Regular cardiac myocyte (primary cell): ENCODE results near the gene SSC4D. TPM values are rescaled to one million over a fixed set of nuclear protein-coding genes. Genes with fewer than 3 reads are reported as not detected.

Experiments
- total RNA-seq: library from RNA; depleted of rRNA; stranded (reverse); fragments of >200 nt; gene quantifications from 2 replicates; pipeline ENCODE4 v1.2.3, GENCODE V29; 2014

Gene SSC4D
- total RNA-seq, result 0.77 and 1.4 TPM in 2 replicates

DNA sequence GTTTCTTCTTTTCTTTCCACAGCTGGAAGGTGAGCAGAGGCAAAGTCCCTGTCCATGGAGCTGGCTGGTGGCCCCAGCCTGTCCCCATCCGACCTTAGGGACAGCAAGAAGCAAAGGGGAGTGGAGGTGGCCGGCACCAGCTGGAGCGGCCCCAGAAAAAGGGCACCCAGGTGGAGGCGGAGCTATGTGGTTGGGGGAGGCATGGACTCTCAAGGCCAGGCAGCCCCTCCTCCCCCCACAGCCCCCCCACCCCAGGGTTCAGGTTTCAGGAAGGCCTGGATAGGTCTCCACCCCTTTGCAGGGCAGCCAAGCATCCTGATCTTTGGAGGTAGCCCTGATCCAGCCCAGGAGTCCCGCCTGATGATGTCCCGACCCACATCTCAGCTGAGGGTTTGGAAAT is at the start of gene SSC4D:
Gene SSC4D (minus strand): TSS at position 161 of the 400 bp plus-strand sequence. CDS start 5,258 bp downstream, outside the sequence.

DNA sequence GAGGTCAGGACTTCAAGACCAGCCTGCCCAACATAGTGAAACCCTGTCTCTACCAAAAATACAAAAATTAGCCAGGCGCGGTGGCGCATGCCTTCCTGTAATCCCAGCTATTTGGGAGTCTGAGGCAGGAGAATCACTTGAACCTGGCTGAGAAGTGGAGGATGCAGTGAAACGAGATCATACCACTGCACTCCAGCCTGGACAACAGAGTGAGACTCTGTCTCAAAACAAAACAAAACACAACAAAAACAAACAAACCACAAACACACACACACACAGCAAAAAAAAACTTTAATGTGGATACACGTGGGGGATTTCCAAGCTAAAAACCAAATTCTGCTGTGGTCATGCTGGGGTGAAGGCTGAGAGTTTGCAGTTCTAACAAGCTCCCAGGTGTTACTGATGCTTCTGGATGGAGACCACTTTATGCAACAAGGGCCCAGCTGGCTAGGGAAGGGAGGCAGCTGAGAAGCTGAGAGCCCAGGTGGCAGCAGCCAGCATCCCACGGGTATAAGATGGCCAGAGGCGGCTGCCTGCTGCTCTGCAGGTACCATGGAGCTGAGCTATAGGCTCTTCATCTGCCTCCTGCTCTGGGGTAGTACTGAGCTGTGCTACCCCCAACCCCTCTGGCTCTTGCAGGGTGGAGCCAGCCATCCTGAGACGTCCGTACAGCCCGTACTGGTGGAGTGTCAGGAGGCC is 15.1 kb upstream of the SSC4D start, which contains the start of gene ZP3:
Gene ZP3 (plus strand): TSS at position 538 of the 699 bp plus-strand sequence. CDS start 15 bp downstream, at position 553.

DNA sequence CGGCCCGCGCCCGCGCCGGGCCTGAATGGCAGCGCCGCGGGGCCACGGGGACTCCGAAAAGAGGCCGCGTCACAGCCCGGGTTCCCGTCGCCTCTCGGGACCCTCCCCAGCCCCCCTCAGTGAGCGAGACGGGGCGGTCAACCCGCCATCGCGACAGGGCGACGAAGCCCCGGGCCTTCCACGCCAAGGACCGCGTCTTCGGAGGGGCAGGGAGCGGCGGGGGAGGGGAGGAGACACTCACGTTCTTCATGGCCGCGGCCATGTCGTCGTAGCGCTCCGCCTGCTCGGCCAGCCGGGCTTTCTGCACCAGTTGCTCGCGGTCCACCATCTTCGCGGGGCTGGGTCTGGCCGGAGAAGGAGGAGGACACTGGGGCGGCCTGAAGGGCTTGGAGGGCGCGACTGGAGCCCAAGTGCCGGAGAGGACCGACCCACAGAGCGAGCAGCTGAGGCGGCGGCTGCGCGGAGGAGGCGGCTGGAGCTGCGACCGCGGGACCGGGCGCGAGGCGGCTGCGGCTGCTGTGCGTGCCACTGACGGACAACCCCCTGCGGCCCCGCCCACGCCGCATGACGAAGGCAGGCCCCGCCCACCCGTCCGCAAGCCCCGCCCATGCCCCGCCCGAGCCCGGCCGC is 50.9 kb downstream of the SSC4D start, which contains the start of gene YWHAG:
Gene YWHAG (minus strand): TSS at position 511 of the 630 bp plus-strand sequence. CDS start 183 bp downstream, at position 328.

Other genes starting within 250 kb of the SSC4D start
- gene SRRM3, start 207.8 kb downstream of the SSC4D start, total RNA-seq, result 0.38 and 0.56 TPM in 2 replicates
- 32.1 and 128 TPM in 2 replicates for gene HSPB1, start 107.0 kb downstream of the SSC4D start, total RNA-seq
- gene YWHAG, start 50.7 kb downstream of the SSC4D start, total RNA-seq, result 84.0 and 98.3 TPM in 2 replicates
- gene ZP3, start 15.3 kb upstream of the SSC4D start, total RNA-seq, result 1.2 and 5.9 TPM in 2 replicates
- gene DTX2, start 52.0 kb upstream of the SSC4D start, total RNA-seq, result 3.1 and 5.6 TPM in 2 replicates
- gene UPK3B, start 100.9 kb upstream of the SSC4D start, total RNA-seq, result under 0.01 TPM in 1 of 2 replicates, not detected in the other
- 0.56 TPM in 1 of 2 replicates, not detected in the other for gene SPDYE16, start 133.6 kb upstream of the SSC4D start, total RNA-seq
- gene POMZP3, start 217.6 kb upstream of the SSC4D start, total RNA-seq, result 0.56 and 5.2 TPM in 2 replicates